ENCODE measurements around the gene GLYR1.
"Not testable (repeated sequence)": the region's sequence is repeated elsewhere in the genome, so short reads cannot be mapped to it uniquely, and the experiment has no call there.

GLYR1 gene

DNA sequence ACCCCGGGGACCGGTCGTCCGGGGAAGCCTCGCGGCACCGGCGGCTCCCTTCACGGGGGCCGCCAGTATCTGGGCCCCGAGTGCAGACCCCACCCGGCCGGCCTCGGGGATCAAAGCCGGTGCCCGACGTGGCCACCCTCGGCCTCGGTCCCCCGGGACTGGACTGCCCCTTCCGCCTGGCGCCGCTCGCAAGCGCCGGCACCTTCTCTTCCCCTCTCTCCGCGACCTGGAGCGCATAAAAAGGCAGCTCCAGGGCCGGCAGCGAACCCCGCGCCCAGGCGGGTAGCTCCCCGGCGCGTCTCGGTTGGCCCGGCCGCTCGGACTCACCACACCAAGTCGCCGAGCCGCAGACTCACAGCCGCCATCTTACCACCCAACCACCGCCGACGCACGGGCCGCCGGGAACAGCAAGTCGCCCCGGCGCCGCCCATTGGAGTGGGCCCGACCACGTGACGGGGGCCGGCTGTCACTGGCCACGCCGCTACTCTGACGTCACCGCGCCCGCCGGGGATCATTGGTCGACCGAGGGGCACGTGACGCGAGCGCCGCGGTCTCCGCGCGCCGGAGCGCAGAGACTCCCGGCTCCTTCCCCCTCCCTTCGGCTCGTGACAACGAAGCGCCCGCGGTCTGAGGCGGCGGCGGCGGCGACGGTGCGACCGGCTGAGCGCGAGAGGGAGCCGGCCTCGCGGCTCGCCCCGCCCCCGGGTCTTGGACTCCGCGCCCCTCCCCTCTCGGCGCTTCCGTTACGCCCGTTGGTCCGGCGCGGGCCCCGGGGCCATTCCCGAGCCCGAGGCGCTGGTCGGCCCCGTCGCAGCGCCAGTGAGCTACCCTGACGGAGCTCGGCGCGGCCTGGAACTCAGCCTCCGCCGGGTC is at the start of gene GLYR1, which contains the start of gene UBN1:
GLYR1 (minus strand) TSS at position 388 of the 873 bp plus-strand sequence; CDS start at position 365, 23 bp downstream.
UBN1 (plus strand) TSS at position 581 of the 873 bp plus-strand sequence. CDS start 5,437 bp downstream, outside the sequence.
- no peak for FAIRE-seq

DNA sequence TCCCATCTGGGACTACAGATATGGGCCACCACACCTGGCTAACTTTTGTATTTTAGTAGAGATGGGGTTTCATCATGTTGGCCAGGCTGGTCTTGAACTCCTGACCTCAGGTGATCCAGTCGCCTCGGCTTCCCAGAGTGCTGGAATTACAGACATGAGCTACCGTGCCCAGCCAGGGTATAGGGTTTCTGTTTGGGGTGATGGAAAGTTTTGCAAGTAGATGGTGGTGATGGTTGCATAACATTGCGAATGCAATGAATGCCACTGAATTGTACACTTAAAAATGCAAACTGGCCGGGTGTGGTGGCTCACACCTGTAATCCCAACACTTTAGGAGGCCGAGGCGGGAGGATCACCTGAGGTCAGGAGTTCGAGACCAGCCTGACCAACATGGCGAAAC is 49.7 kb upstream of the GLYR1 start:
- FAIRE-seq: not testable (repeated sequence)

DNA sequence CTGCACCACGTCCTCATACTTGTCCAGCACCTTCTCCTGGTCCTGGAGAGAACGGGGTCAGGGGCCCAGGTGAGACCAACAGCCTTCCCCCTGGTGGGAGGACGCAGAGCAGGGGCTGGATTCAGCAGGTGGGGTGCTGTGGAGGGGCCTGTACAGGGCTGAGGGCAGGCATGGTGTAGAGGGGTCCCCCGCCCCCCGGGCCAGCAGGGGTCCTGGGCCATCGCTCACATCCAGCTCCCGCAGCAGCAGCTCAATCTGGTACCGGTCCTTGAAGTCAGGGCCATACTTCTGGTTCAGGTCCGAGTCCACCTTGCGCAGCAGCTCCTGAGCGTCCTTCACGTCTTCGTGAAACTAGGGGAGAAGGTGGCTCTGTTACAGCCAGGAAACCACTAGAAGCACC is 48.3 kb upstream of the GLYR1 start:
- no peak for FAIRE-seq

DNA sequence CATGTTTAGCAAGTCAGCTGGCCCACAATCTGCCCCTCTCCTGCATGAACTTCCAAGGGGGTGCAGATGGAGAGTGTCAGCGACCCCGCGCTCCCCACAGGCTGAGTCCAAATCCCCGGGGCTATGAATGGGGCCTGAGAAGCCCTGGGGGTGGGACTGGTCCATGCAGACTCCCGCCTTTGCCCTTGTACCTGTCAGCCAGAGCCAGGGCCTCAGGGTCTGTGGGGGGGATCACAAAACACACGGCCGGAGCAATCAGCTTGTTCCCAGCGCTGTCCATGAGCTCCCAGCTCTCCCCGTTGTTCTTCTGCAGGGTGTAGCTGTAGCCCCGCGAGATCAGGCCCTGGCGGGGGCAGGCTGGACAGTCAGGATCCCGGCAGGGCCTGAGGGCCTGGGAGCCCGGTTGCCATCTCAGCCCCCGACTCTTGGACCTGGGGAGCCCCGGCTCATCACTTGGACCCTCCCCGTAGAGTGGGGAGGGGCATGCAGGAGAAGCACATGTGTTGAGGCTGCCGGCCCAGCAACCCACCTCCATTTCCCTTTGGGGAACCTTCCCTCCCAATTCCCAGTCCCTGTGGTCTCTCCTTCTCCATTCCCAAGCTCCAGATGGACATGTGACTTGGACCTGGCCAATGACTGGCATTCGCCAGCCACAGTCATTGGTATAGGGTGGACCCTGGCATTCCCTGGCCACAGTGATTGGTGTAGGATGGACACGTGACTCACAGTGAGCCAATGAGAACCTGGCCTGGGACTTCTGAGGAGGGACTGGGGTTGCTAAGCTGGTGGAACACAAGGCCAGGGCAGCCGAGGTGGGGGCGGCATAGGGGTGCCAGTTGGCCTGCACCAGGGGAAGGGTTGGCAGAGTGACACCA is 47.4 kb upstream of the GLYR1 start:
- no peak for FAIRE-seq

DNA sequence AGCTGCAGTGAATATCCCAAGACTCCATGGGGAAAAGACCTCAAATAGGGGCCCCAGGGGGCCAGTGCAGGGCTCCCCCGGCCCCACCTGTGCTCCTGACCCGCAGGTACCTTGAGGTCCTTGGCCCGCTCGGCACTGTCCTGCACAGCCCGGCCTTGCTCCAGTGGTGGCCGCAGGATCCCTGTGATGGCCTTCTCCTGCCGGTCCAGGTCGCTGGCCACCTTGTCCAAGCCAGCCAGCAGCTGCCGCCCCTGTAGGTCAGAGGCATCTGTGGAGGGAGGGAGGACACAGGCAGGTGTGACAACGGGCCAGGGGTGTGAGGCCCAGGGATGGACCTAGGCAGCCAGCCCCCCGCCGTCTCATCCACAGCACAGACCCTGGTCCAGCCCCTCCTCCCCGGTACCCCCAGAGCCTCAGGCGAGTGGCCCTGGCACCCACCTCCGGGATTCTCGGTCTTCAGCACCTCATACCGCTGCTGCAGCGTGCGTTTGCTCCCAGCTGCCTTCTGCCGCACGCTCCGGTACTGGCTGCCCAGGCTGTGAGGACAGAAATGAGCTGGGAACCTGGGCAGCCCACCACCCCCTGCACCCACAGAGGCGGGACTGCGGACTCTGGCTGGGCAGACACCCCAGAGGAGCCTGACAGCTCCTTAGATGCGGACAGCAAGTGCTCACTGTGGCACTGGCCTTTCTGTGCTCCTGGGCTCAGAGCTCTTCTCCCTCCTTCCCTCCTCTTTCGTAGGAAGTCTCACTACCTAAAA is 46.2 kb upstream of the GLYR1 start:
- FAIRE-seq: no peak

DNA sequence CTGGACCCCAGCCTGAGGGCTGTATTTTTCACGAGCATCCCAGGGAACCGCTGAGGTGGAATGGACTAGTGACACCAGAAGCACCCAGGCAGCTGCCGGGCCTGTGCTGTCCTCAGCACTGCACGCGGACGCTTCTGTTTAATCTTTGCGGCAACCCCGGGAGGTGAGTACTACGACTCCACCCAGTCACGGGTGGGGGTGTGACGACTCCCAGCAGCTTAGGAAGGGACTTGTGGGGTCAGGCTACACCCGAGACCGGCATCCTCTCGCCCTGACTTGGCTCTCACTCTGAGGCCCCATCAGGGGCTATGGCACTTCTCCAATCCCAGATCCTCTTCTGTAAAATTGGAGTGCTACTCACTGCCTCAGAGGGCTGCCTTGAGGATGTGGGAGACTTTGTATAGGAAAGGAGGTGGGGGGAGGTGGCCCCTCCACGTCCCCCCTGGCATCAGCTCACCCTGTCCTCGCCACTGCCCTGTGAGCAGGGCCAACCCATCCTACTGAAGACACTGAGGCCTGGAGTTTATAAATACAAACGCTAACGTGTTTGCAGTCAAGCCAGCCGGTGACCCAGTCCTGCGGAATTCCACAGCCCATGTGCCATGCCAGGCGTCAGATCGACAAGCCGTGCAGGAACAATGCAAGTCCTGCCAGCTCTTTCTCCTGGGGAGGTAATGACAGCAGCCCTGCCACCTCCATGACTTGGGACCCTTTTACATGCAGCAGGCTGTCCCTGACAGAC is 45.4 kb upstream of the GLYR1 start:
- no peak for FAIRE-seq

DNA sequence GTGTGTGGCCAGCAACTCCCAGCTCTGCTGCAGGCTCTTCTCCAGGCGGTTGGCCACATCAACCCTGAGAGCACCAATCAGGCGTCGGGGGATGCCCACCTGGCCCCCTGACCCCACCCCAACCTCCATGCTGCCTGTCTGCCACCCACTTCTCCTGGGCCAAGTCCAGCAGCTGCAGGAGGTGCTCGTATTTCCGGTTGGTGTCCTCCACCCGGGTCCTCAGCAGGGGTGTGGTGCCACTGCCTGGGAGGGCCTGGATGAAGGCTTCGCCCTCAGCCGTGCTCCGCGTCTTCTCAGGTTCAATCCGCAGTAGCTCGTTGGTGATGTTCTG is 44.8 kb upstream of the GLYR1 start:
- no peak for FAIRE-seq

DNA sequence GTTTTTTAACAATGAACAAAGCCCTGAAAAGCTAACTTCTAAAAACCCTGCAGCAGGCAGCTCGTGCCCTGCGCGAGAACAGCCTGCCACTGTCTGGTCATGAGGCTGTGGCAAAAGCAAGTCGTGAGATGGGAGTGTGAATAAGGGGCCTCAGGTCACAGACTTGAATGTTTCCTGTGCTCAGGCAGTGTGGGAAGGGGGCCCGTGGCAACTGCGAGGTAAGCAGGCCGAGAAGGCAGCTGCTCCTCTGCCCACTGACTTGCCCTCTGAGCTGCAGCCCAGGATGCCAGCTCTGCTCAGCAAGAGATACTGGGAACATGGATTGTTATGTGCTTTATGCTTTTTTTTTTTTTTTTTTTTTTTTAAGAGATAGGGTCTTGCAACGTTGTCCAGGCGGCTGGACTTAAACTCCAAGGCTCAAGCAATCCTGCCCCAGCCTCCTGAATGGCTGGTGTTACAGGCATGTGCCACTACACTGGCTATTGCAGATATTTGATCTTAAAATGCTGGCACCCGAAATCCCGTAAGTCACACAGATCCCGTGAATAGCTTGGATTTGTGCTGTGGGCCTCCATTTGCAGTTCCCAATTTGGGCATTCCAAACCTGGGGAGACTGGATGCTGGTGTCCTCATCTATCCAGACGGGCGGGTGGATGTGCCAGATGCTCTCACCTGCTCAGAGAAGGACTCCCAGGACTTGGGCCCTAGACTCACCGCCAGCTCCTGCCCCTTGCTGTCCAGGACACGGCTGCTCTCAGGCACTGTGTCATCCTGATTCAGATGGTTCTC is 44.2 kb upstream of the GLYR1 start:
- no peak for FAIRE-seq

DNA sequence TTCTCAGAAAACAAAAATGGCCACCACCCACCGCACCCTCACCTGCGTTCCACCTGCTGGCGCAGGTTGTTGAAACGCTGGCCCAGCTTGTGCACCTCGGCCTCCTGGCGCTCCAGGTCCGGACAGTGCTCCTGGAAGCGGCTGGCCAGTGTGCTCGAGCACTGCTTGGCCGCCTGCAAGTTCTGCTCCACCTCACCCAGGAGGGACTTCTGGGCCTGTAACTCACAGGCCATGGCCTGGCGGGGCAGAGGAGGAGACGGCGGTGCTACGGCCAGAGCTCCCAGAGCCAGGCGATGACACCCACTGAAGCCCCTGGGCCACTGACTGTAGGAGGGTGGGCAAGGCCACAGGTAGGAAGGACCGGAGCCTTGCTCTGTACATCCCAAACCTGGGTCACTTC is 43.6 kb upstream of the GLYR1 start:
- no peak for FAIRE-seq

DNA sequence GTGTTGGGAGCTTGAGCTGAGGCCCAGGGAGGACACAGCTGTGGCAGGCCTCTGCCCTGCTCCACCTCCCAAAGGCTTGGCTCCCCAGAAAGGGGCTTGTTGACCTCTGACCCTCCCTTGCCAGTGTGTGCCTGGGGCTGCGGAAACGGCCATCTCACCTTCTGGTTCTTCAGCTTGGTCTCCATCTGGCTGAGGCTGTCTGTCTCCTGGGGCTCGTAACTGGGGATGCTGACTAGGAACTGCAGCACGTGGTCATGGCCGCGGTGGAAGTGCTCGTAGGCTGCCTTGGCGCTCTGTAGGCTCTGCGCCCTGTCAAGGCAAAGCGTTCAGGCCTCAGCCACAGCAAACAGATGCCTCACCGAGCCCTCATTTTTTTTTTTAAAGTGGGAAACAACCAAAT is 42.9 kb upstream of the GLYR1 start:
- FAIRE-seq: no peak

DNA sequence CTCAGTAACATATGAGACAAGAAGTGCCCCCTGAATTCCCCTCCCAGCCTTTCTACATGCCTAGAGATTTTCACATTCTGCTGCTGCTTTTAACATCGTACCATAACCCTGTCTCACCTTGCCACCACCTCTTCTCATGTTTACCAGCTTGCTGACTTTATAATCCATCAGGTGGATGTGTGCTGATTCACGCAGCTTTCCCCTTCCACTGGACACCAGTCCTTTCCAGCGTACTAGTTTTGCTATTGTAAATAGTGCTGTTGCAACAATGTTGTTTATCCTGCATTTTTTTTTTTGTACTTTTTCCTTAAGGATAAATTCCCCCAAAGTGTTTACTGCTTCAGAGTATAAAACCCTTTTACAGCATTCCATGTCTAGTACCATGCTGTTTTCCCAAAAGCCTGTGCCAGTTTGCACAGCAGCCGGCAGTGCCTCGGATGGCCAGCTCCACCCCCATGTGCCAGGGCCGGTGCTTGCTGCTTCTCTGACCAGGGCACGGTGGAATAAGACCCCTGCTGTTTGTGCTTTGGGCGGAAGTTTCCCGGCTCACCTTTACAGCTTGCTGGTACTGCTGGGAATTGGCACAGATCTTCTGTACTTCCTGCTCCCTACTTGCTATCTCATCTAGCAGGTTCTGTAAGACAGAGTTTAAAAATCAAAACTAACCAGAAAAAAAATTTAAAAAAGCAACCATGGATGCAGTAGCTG is 41.5 kb upstream of the GLYR1 start:
- no peak for FAIRE-seq

DNA sequence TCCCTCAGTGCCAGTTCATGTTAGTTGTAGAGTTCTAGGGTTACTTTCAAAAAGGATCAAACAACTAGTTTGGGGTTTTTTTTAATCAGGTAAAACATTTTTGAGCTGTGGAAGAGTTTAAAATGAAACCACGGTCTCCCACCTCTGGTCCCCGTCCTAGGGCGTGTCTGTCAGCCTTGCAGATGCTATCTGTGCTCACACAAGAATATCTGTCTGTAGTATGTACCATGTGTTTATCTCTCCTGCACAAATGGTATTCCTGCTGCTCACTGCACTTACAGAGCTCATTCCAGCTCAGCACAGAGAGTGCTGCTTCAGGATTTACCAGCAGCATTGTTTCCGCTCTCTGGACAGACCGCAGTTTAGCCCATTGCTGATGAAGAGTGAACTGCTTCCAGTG is 39.1 kb upstream of the GLYR1 start:
- no peak for FAIRE-seq

DNA sequence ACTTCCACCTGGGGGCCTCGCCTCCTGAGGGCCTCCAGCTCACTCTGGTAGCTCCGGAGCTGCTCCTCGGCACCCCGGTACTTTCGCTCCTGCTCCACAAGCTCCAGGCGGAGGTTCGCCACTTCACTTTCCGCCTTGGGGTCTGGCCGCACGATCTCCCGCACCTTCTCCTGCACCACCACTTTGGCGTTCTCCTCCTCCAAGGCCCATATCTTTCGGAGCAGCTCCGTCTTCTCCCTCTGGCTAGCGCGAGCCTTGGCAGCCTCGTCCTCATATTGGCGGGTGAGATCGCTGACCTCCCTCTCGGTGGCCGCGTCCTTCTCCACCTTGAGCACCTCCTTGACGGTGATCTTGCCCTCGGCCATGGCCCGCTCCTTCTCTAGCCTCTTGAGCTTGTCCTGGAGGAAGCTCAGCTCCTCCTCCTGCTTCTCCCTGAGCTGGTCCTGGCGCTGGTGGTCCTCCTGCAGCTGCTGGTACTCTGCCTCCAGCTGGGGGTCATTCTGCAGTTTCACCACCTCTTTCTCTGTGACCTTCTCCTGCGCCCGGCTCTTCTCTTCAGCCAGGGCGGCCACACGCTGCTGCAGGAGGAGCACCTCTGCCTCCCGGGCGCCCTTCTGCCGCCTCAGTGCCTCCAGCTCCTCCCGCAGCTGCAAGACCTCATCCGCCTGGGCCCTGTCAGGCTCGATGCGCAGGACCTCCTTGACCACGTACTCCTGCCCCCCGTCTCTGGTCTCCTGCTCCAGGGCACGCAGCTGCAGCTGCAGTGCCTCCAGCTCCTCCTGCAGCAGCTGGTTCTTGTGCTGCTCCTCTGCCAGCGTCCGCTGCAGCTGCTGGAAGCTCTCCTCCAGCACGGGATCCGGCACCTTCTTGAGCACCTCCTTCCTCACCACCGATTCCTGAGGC is 38.1 kb upstream of the GLYR1 start:
- no peak for FAIRE-seq

DNA sequence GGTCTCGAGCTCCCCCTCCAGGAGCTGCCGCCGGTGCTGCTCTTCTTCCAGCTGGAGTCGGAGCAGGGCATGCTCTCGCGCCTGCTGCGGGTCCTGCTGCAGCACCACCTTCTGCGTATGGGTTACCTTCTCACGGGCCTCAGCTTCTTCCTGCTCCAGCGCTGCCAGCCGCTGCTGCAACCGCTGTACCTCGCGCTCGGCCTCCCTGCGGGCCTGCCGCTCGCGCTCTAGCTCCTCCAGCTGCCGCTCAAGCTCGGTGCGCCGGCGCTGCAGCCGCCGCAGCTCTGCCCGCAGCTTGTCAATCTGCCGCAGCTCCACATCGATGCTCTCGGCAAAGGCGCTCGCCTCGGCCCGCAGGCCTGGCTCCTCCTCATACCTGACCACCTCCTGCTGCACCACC is 37.1 kb upstream of the GLYR1 start:
- FAIRE-seq: no peak

DNA sequence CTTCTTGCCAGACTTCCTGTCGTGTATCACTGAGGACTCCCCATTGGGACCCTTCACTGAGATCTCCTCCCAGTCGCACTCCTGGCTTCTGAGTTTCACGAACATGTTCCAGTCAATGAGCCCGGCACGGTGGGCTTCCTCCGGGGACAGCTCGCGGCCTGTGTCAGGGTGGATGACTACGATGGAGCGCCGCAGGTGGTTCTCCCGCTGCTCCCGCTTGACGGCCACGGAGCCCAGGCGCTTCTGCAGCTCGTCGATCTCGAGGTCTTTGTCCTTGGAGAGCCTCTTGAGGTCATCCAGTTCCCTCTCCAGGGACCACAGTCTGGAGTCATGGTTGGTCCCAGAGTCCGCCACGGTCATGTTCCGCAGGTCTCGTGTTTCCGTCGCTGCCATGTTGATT is 36.4 kb upstream of the GLYR1 start:
- no peak for FAIRE-seq

DNA sequence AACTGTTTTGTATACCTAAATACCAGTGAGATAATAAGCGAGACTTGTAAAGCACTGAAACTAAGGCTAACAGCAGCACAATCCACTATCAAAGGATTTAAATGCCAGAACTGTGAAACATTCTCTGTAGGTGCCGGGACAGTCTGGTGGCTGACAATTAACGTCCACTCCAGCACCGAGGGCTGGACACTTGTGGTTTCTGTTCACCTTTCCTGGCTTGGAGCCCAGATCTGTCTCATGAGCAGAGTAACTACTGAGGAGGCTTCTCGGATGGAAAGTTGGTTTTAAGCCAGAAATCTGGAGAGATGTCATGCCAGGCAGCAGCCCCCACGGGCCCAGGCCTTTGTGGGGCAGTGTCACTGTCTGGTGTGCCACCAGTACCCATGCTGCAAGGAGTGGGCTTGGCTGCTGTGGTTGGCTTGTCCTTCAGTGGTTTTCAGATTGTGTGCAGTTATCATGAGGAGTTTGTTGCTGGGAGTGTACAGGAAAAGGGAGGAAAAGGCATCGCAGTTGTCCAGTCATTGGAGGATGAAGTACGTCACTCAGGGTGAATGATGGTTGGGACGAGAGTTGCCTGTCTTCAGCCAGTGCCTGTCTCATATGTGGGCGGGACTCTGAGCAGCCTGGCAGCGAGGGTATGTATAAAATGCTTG is 35.7 kb upstream of the GLYR1 start:
- no peak for FAIRE-seq

DNA sequence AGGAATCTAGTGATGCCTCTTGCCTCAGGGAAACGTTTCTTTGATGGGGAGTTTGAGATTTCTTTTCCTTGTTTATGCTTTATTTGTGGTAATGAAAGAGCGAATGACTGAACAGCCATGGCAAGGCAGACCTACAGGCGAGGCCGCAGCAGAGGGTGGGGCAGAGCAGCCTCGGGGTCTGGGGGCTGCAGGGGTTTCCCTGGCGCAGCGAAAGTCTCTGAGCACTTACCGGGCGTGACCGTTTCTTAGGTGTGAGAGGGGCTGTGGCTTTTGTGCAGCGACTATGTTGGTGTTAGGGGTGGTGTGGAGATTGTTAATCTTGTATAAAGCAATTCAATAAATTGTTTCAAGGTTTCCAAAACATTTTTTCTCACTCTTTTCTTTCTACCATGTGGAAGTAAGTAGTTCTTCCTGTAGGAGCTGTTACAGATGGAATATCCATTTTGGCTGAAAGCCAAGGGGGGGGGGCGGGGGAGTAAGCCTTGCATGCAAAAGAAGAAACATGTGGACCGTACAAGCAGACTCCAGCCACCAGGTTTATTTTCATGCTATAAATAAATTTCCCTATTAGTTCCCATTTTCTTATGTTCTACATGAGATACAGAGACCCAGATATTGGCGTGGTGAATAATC is 35.0 kb upstream of the GLYR1 start:
- no peak for FAIRE-seq

DNA sequence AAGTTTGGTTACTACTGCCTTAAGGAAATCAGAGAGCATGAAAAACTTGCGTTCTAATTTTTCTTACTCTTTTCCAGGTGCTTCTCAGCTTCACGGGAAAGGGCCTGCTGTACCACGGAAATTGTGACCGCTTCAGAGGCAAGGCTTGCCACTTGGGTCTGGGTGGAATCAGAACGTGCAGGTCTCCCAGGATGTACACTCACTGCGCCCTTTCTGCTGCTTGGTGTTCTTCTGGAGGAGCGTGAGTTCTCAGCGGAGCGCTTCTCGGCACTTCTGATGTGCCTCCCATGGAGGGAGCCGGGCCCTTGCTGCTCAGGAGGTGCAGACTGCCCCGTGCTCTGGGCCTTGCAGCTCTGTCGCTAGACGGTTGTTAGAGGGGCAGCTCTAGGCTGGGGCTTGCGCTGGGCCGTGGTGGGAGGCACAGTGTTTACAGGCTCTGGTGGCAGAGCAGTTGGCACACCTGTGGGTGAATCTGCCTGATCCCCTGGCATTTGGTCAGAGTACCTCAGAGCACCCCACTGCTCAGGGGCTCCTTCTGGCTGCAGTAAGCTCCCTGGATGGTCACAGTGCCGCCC is 33.0 kb upstream of the GLYR1 start:
- no peak for FAIRE-seq

Measured in colon (tissue), 2 donors.